IMR-90 (cell line): ENCODE results near the gene CPNE6. TPM values are rescaled to one million over a fixed set of nuclear protein-coding genes. Genes with fewer than 3 reads are reported as not detected.

Experiments used
- ATAC-seq: fragments of 200-7000 bp; cut with Tn5 transposase; 2 replicates; pipeline ENCODE4 v1.9.1; 2020; ENCODE audit warnings: low read depth, mild to moderate bottlenecking, moderate library complexity
- BruUV-seq: library from RNA; stranded (reverse); fragments of 400-500 nt; replicated peaks from 2 replicates; lab custom pipeline; 2021; lab: Mats Ljungman, UMichigan
- CTCF ChIA-PET: fragments of 300-600 bp; formaldehyde crosslinking; extraction: SDS; loops from one replicate; lab custom pipeline; 2021; ENCODE audit warnings: antibody characterized with exemption; lab: Yijun Ruan, JAX
- POLR2A ChIA-PET: fragments of 300-600 bp; sonication (Branson Sonifier 250); formaldehyde crosslinking; loops from one replicate; lab custom pipeline; 2022; ENCODE audit warnings: antibody characterized with exemption; ENCODE audit not compliant: unreplicated experiment; lab: Charles Lee
- DNase-seq: peaks from one replicate; pipeline ENCODE4 v3.0.0; 2013
- H2AFZ ChIP-seq: replicated peaks from 2 replicates; pipeline ENCODE3; 2013; ENCODE audit warnings: low read length, mild to moderate bottlenecking; ENCODE audit not compliant: poor library complexity
- H2AK5ac ChIP-seq: 2 replicates; pipeline ENCODE4 v1.6.1; 2013; ENCODE audit warnings: low read depth, low read length, inconsistent platforms
- H2AK9ac ChIP-seq: replicated peaks from 2 replicates; pipeline ENCODE3; 2013; ENCODE audit warnings: mild to moderate bottlenecking, low read depth, low read length, moderate library complexity; ENCODE audit not compliant: poor library complexity
- H2BK120ac ChIP-seq: 2 replicates; pipeline ENCODE4 v1.6.1; 2013; ENCODE audit warnings: low read depth, low read length, inconsistent platforms
- H2BK15ac ChIP-seq: 3 replicates; pipeline ENCODE4 v1.6.1; 2013; ENCODE audit warnings: low read depth, low read length, inconsistent platforms
- H2BK20ac ChIP-seq: 2 replicates; pipeline ENCODE4 v1.6.1; 2013; ENCODE audit warnings: low read depth, mild to moderate bottlenecking, inconsistent platforms, low read length, moderate library complexity
- H2BK5ac ChIP-seq: 2 replicates; pipeline ENCODE4 v1.6.1; 2013; ENCODE audit warnings: mild to moderate bottlenecking, low read depth, low read length, inconsistent platforms; ENCODE audit not compliant: poor library complexity, severe bottlenecking
- H3K14ac ChIP-seq: replicated peaks from 2 replicates; pipeline ENCODE4 v1.6.1; 2013; ENCODE audit warnings: low read depth, low read length, inconsistent platforms
- H3K18ac ChIP-seq: 2 replicates; pipeline ENCODE4 v1.6.1; 2013; ENCODE audit warnings: low read depth, low read length, control low read depth
- H3K23ac ChIP-seq: 2 replicates; pipeline ENCODE4 v1.6.1; 2013; ENCODE audit warnings: low read depth, low read length, inconsistent platforms
- H3K27ac ChIP-seq: 2 replicates; pipeline ENCODE4 v1.5.1; 2013; ENCODE audit warnings: mild to moderate bottlenecking, control low read depth, low read length; ENCODE audit not compliant: insufficient read depth
- H3K27me3 ChIP-seq: 2 replicates; pipeline ENCODE4 v1.6.1; 2013; ENCODE audit warnings: low read length; ENCODE audit not compliant: control insufficient read depth, insufficient read depth
- H3K36me3 ChIP-seq: 2 replicates; pipeline ENCODE4 v1.6.1; 2013; ENCODE audit warnings: low read length, mixed read lengths; ENCODE audit not compliant: control insufficient read depth, insufficient read depth
- H3K4ac ChIP-seq: 2 replicates; pipeline ENCODE4 v1.6.1; 2013; ENCODE audit warnings: low read depth, low read length, inconsistent platforms
- H3K4me1 ChIP-seq: 2 replicates; pipeline ENCODE4 v1.6.1; 2013; ENCODE audit warnings: low read length, mixed read lengths; ENCODE audit not compliant: control insufficient read depth, insufficient read depth
- H3K4me2 ChIP-seq: 2 replicates; pipeline ENCODE4 v1.6.1; 2013; ENCODE audit warnings: low read depth, mild to moderate bottlenecking, control low read depth, low read length, moderate library complexity
- H3K4me3 ChIP-seq: 2 replicates; pipeline ENCODE4 v1.5.1; 2013; ENCODE audit warnings: low read depth, mild to moderate bottlenecking, control low read depth, low read length, moderate library complexity; ENCODE audit not compliant: insufficient read depth
- H3K56ac ChIP-seq: 2 replicates; pipeline ENCODE4 v1.6.1; 2013; ENCODE audit warnings: low read length, inconsistent platforms; ENCODE audit not compliant: insufficient read depth; ENCODE audit errors: extremely low read depth
- H3K79me1 ChIP-seq, 2 experiments: 2 replicates each; pipeline ENCODE4 v1.6.1; 2013; ENCODE audit warnings: low read length in 2 of 2, inconsistent platforms in 1 of 2, low read depth in 1 of 2
- H3K9ac ChIP-seq: 2 replicates; pipeline ENCODE4 v1.6.1; 2013; ENCODE audit warnings: low read depth, low read length, control low read depth
- H3K9me1 ChIP-seq: 2 replicates; pipeline ENCODE4 v1.6.1; 2013; ENCODE audit warnings: low read length, inconsistent platforms; ENCODE audit not compliant: insufficient read depth
- H3K9me3 ChIP-seq: 2 replicates; pipeline ENCODE4 v1.6.1; 2013; ENCODE audit warnings: low read length; ENCODE audit not compliant: control insufficient read depth, insufficient read depth
- H4K20me1 ChIP-seq: 2 replicates; pipeline ENCODE4 v1.6.1; 2013; ENCODE audit warnings: low read length, inconsistent platforms; ENCODE audit not compliant: insufficient read depth
- H4K5ac ChIP-seq: 2 replicates; pipeline ENCODE4 v1.6.1; 2013; ENCODE audit warnings: mild to moderate bottlenecking, low read depth, low read length, control low read depth
- H4K8ac ChIP-seq, 2 experiments: 2 replicates each; pipeline ENCODE4 v1.6.1; 2013; ENCODE audit warnings: low read depth in 2 of 2, low read length in 2 of 2, control low read depth in 1 of 2, inconsistent platforms in 1 of 2
- H4K91ac ChIP-seq: 2 replicates; pipeline ENCODE4 v1.6.1; 2013; ENCODE audit warnings: low read depth, low read length, inconsistent platforms; ENCODE audit not compliant: insufficient read depth
- BHLHE40 ChIP-seq: fragments of 150-350 bp; IDR thresholded peaks from 2 replicates; pipeline ENCODE4 v1.6.1; 2016; ENCODE audit warnings: mild to moderate bottlenecking, low read depth, low read length
- CTCF ChIP-seq: conservative IDR thresholded peaks from 2 replicates; pipeline ENCODE4 v1.5.1; 2012; ENCODE audit warnings: mild to moderate bottlenecking, low read depth, low read length, improper control_type of control experiment
- MAFK ChIP-seq: IDR thresholded peaks from 2 replicates; pipeline ENCODE4 v1.6.1; 2012; ENCODE audit warnings: low read depth, low read length, improper control_type of control experiment
- WGBS, 2 experiments: methylation state at CpG; one replicate each; pipeline versions ENCODE4 v1.1.5 to v1.1.7; 2013; ENCODE audit warnings: missing lambda C conversion rate in 2 of 2; ENCODE audit not compliant: insufficient read length in 1 of 2; ENCODE audit errors: extremely low coverage in 2 of 2; 5-methylcytosine and 5-hydroxymethylcytosine counted together
- dilution Hi-C: fragments of 300-500 bp; cut with HindIII; formaldehyde crosslinking; loops from one replicate; pipeline ENCODE4 v1.14.3; 2018; ENCODE audit warnings: low sequenced_read_pairs; ENCODE audit not compliant: unreplicated experiment
- in situ Hi-C: fragments of 300-500 bp; cut with MboI; formaldehyde crosslinking; loops from 3 replicates; pipeline ENCODE4 v1.14.3; 2019; ENCODE audit warnings: low sequenced_read_pairs, inconsistent platforms, mixed read lengths
- intact Hi-C: fragments of 100-400 bp; cut with micrococcal nuclease; formaldehyde crosslinking; loops from 2 replicates; pipeline ENCODE4 v1.10.0; 2022
- polyA plus RNA-seq, 3 experiments: library from polyadenylated mRNA; depleted of rRNA; stranded (reverse); fragments of >200 nt; gene quantifications; 2 replicates each; pipeline ENCODE4 v1.2.3, GENCODE V29; 2012; ENCODE audit warnings: low replicate concordance in 1 of 3
- total RNA-seq: library from RNA; depleted of rRNA; stranded (reverse); fragments of >200 nt; gene quantifications from 2 replicates; pipeline ENCODE4 v1.2.3, GENCODE V29; 2012

The CPNE6 gene
- total and polyA plus RNA-seq, 2 of the 4 experiments (the other 2 are of a cell fraction): not detected

DNA sequence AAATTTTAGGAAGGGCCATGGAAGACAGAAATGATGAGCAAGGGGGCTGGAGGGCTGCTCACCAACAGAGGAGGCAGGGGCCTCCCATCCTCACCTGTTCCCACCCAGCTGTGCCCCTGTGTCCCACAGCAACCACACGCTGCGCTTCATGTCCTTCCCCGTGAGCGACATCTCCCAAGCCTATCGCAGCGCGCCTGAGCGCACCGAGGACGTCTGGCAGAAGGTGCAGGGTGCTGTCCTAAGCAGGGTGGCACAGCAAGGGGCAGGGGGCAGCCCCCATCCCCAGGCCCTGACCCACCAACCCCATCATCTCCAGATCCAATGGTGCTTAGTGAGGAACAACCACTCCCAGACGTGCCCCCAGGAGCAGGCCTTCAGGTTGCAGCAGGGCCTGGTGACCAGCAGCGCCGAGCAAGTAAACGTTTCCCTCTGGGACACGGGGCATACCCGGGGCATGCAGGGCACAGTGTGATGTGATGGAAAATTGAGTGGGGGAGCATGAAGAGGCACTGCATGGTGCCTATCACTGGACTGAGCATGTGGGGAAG, 11.4 kb upstream of the CPNE6 start:
- CTCF ChIA-PET: no interaction called here
- H3K14ac ChIP-seq: no peak overlapping the region

More for the DNA sequence above, 11.4 kb upstream of the CPNE6 start:
- H3K27me3 ChIP-seq: peaks cover 32% of the 10 kb centered on the region; the same call in 1 of the 2 replicates
- H2AFZ ChIP-seq: no peak overlapping the region
- intact Hi-C loops: loop anchor here (2.0 kb wide), 1 partner anchor 45 kb away; no protein-coding TSS in a partner anchor
- 83% methylated on average over 4 of the region's 16 CpGs; no CpG with 5 or more reads in 1 of the 2 experiments for WGBS, 2 experiments
- POLR2A ChIA-PET: no interaction called here
- in situ Hi-C loops: loop anchor here (5.0 kb wide), 1 partner anchor 32 kb away; the partner anchor contains the start of gene PCK2
- H3K9ac ChIP-seq: no peak overlapping the region
- H3K9me3 ChIP-seq: no peaks in the 10 kb centered on the region
- H3K4me1 ChIP-seq: no peaks in the 10 kb centered on the region
- H2AK9ac ChIP-seq: no peak overlapping the region
- ATAC-seq (no peak), DNase-seq (no peak)
- H2BK15ac ChIP-seq: no peak overlapping the region
- no peaks in the 10 kb centered on the region for H3K9me1 ChIP-seq
- no peak overlapping the region for H3K4me3 ChIP-seq
- TF ChIP-seq BHLHE40 (no peak), MAFK (no peak), CTCF (no peak)
- H4K5ac ChIP-seq: no peak overlapping the region
- no peak overlapping the region for H3K23ac ChIP-seq
- H2BK120ac ChIP-seq: no peak overlapping the region
- no peak overlapping the region for H3K4me2 ChIP-seq
- no TSS peak for BruUV-seq
- H3K79me1 ChIP-seq: no peaks in the 10 kb centered on the region
- no peak overlapping the region for H4K91ac ChIP-seq
- H2BK5ac ChIP-seq: no peak overlapping the region
- no peak overlapping the region for H4K8ac ChIP-seq
- no peak overlapping the region for H2AK5ac ChIP-seq
- H3K36me3 ChIP-seq: no peaks in the 10 kb centered on the region
- H3K27ac ChIP-seq: no peak overlapping the region
- H3K56ac ChIP-seq: no peak overlapping the region
- H2BK20ac ChIP-seq: no peak overlapping the region
- no peak overlapping the region for H3K18ac ChIP-seq
- dilution Hi-C loops: no loop called here
- no peak overlapping the region for H3K4ac ChIP-seq
- H4K20me1 ChIP-seq: no peaks in the 10 kb centered on the region
